ENCODE data around the gene LPAR5. TPM values are rescaled to one million over a fixed set of nuclear protein-coding genes. Genes with fewer than 3 reads are reported as not detected.

Gene LPAR5
- total and polyA plus RNA-seq, 12 donors: 1.7 to 10.0 (median 4.1) TPM

DNA sequence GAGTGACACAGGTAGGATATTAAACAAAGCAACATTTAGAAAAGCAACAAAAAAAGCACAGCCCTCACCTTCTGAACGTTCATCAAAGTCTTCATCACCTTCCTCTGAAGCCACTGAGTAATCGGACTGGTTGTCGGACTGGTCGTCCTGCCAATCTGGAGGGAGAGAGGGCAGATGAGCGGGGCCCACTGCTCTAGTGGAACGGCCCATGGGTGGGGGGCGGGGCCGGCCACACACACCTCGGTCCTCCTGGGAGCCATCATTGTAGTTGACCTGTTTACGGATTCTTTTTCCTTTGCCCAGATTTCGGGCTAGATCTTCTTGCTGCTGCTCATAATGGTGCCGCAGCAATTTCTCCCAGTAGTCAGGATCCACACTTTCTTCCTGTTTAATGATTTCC lies 52.8 kb downstream of the LPAR5 start:
- Histone ChIP-seq H3K27me3 (no peaks in the 10 kb centered on the region), H3K27ac (no peak overlapping the region), H3K4me3 (no peak overlapping the region), H3K4me1 (peaks cover 0 to 6% (median 0%) of the 10 kb centered on the region in 9 donors), H3K36me3 (peaks cover 5 to 100% (median 95%) of the 10 kb centered on the region in 9 donors), H3K9me3 (no peaks in the 10 kb centered on the region)
- DNase-seq (no peak), ATAC-seq (no peak)
- TF ChIP-seq, protein P1, sequence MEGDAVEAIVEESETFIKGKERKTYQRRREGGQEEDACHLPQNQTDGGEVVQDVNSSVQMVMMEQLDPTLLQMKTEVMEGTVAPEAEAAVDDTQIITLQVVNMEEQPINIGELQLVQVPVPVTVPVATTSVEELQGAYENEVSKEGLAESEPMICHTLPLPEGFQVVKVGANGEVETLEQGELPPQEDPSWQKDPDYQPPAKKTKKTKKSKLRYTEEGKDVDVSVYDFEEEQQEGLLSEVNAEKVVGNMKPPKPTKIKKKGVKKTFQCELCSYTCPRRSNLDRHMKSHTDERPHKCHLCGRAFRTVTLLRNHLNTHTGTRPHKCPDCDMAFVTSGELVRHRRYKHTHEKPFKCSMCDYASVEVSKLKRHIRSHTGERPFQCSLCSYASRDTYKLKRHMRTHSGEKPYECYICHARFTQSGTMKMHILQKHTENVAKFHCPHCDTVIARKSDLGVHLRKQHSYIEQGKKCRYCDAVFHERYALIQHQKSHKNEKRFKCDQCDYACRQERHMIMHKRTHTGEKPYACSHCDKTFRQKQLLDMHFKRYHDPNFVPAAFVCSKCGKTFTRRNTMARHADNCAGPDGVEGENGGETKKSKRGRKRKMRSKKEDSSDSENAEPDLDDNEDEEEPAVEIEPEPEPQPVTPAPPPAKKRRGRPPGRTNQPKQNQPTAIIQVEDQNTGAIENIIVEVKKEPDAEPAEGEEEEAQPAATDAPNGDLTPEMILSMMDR (IDR thresholded peaks at IDR 0.05): no peak
- 90 to 92% methylated on average over 12 of the region's 12 CpGs for WGBS, 2 donors
- intact Hi-C loops (cut with DNase I): no loop called here

DNA sequence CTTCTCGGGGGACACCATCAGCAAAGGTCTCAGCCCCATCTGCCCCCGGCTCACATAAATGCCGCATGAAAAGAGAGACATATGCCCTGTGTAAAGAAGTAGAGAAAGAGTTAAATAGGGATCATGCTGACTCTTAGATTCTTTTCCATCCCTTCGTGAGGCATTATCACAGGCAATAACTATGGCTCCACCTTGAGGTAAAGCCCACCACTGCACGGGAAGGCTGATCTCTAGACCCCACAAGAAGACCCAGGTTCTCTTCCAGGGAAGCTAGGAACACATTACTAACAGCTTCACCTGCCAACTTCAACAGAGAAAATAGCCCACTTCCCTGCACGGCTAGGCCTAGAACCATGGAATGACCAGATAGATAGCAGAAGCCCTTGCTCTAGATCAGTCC lies 53.6 kb downstream of the LPAR5 start:
- H3K27ac ChIP-seq: no peak overlapping the region
- H3K36me3 ChIP-seq: peaks cover 5 to 100% (median 95%) of the 10 kb centered on the region in 9 donors
- intact Hi-C loops (cut with DNase I): no loop called here
- H3K9me3 ChIP-seq: no peaks in the 10 kb centered on the region
- TF ChIP-seq, protein P1 (IDR thresholded peaks at IDR 0.05): peak in 1 of 9 donors; percentile 22
- H3K4me1 ChIP-seq: no peaks in the 10 kb centered on the region
- no peaks in the 10 kb centered on the region for H3K27me3 ChIP-seq
- WGBS, 2 donors: 68 to 69% methylated on average over 6 of the region's 6 CpGs
- ATAC-seq: no peak
- H3K4me3 ChIP-seq: no peak overlapping the region
- DNase-seq: no peak

DNA sequence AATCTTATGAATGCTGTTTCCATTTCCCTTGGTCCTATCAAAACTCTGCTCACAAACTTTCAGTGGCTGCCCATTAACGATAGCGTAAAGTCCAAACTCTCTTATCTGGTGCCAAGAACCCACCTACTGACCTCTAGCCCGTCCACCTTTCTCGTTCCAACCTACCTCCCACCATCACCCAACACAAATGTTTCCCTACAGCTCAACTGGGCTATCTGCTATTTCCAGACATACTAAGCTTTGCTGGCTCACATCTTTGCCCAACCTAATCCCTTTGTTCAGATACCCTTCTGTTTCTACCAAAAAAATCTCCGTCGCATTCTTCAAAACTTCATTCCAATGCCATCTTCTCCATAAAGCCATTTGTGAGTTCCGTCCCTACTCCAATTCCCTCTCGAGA lies 60.1 kb downstream of the LPAR5 start:
- H3K27ac ChIP-seq: no peak overlapping the region
- DNase-seq (no peak), ATAC-seq (no peak)
- peaks cover 14 to 100% (median 93%) of the 10 kb centered on the region in 9 donors for H3K36me3 ChIP-seq
- 89 to 94% methylated on average over 8 of the region's 8 CpGs for WGBS, 2 donors
- intact Hi-C loops (cut with DNase I): no loop called here
- no peaks in the 10 kb centered on the region for H3K9me3 ChIP-seq
- H3K4me1 ChIP-seq: no peaks in the 10 kb centered on the region
- H3K4me3 ChIP-seq: no peak overlapping the region
- no peaks in the 10 kb centered on the region for H3K27me3 ChIP-seq
- TF ChIP-seq, protein P1 (IDR thresholded peaks at IDR 0.05): no peak

DNA sequence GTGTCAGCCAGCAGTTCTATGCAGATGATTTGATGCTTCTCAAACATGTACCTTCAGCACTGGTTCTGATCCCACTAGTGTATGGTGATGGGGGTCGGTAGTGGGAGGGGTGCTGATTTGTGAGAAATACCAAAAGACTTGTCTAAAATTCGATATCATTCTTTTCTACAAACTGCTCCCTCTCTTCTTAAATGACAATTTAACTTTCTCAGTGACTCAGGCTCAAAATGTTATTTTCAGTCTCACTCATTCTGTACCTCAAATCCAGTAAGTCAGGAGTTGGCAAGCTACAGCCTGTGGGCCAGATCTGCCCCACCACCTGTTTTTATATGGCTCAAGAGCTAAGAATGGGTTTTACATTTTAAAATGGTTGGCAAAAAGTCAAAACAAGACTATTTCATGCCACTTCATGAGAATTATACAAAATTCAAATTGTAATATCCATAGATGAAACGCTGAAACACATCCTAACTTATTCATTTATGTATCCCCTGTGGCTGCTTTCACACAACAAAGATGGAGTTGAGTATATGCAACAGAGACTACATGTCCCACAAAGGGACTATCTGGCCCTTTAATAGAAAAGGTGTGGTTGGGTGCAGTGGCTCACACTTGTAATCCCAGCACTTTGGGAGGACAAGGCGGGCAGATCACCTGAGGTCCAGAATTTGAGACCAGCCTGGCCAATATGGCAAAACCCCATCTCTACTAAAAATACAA lies 61.0 kb downstream of the LPAR5 start:
- H3K4me1 ChIP-seq: no peaks in the 10 kb centered on the region
- H3K36me3 ChIP-seq: peaks cover 10 to 100% (median 94%) of the 10 kb centered on the region in 9 donors
- WGBS, 2 donors: 89 to 90% methylated on average over 4 of the region's 4 CpGs
- TF ChIP-seq, protein P1 (IDR thresholded peaks at IDR 0.05): no peak
- no peak overlapping the region for H3K4me3 ChIP-seq
- DNase-seq: no peak
- no peaks in the 10 kb centered on the region for H3K9me3 ChIP-seq
- no peak overlapping the region for H3K27ac ChIP-seq
- intact Hi-C loops (cut with DNase I): no loop called here
- no peak for ATAC-seq
- H3K27me3 ChIP-seq: no peaks in the 10 kb centered on the region
